Neural cell (in vitro differentiated cells): ENCODE data around the gene GPR152.

Experiments used
- CTCF ChIP-seq: fragments of 450-650 bp; IDR thresholded peaks from 2 replicates; pipeline ENCODE4 v1.5.1; 2014; ENCODE audit warnings: antibody characterized with exemption, mild to moderate bottlenecking, moderate library complexity; ENCODE audit not compliant: poor library complexity, severe bottlenecking
- MXI1 ChIP-seq: fragments of 450-650 bp; conservative IDR thresholded peaks from 2 replicates; pipeline ENCODE4 v1.6.1; 2014; ENCODE audit warnings: antibody characterized with exemption, mild to moderate bottlenecking; ENCODE audit not compliant: poor library complexity, severe bottlenecking
- POLR2AphosphoS5 ChIP-seq: IDR thresholded peaks from 2 replicates; pipeline ENCODE4 v1.6.1; 2012

GRCh38 chr11:67501854-67502253, 49.3 kb upstream of the GPR152 start:
- TF ChIP-seq CTCF (no peak), POLR2AphosphoS5 (no peak), MXI1 (no peak)
